Superior temporal gyrus (tissue), 1 donor: Measurements from ENCODE around the gene MON1B.
"Not testable (repeated sequence)": the region's sequence is repeated elsewhere in the genome, so short reads cannot be mapped to it uniquely, and the experiment has no call there.

Source experiments
- DNase-seq: peaks from one replicate; pipeline ENCODE4 v3.0.0-alpha.2; 2016; ENCODE audit errors: extremely low spot score

The MON1B gene

DNA sequence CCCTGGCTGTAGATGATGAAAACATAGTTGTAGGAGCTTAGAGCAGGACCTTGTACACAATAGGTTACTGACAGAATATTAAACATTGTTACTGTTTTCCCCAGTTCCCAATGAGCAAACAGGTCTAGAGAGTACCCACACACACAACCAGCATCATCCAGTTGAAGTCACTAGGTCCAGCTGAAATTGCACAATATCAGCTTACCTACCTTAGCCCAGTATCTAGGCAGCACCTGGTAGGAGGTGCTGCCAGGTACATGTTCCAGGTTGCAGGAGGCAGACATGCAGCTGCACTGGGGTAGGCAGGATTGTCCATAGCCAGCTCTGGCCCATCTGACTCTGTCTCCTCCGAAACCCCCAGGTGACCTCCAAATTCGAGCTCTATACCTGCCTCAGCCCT is 6.8 kb downstream of the MON1B start:
- DNase-seq, result no peak

DNA sequence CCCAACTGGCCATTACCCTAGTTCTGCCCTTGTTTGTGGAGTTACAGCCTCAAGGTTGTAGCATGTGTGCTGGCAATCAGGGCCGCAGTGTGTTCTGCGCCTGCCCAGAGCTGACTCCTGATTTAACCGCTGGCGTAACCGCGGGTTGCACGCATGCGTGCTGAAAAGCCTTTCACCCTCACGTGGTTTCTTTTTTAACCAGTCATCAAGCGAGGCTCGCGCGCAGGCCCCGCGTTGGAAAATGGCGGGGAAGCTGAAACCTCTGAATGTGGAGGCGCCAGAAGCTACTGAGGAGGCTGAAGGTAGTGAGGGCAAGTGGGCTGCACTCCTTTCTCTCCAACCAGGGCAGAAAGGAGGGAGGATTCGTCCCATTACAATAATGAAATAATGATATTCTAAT is 8.2 kb downstream of the MON1B start, which contains the start of gene SYCE1L:
Gene SYCE1L (plus strand): TSS at position 198 of the 400 bp plus-strand sequence. CDS start 44 bp downstream, at position 242.
- DNase-seq, result no peak

- DNase-seq, result no peak
Measured at GRCh38 chr16:77206533-77206932, 15.5 kb downstream of the MON1B start.

DNA sequence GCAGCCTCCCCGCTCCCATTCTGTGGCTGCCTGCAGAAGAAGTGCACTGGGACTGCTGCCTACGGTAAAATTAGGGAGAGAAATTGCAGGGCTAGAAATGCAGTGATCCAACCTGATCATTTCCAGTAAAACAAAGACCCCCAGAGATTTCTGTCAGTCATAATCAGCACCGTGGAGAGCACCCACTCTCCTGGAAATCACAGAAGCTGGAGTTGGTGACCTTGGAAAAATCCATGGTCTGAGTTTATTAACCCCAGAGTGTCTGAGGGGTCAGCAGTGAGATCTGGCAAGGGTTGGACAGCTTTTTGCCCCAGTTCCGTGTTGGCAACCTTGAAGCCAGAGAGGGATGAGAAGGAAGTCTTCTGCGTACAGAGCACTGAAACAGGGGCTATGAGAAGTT is 16.0 kb downstream of the MON1B start:
- DNase-seq, result no peak

DNA sequence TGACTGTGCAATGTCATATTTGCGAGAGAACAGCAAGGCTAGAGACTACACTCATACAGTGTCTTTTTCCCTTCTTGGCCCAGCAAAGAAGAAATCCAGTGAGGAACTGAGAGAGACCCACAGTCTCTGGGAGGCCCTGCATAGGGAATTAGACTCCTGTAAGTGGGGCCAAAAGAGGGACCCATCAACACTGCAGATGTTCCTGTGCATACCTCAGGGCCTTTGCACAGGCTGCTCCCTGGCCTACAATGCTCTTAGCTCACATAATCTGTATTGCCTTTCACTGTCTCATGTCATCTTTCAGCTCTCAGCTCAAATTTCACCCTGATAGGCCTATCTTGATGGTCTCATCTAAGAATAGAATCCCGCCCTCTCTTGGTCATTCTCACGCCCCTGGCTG is 17.4 kb downstream of the MON1B start:
- DNase-seq, result no peak

- no peak for DNase-seq
Measured at GRCh38 chr16:77211880-77212740, 21.1 kb downstream of the MON1B start.

GRCh38 chr16:77212741-77213541 is 22.0 kb downstream of the MON1B start:
- no peak for DNase-seq

DNA sequence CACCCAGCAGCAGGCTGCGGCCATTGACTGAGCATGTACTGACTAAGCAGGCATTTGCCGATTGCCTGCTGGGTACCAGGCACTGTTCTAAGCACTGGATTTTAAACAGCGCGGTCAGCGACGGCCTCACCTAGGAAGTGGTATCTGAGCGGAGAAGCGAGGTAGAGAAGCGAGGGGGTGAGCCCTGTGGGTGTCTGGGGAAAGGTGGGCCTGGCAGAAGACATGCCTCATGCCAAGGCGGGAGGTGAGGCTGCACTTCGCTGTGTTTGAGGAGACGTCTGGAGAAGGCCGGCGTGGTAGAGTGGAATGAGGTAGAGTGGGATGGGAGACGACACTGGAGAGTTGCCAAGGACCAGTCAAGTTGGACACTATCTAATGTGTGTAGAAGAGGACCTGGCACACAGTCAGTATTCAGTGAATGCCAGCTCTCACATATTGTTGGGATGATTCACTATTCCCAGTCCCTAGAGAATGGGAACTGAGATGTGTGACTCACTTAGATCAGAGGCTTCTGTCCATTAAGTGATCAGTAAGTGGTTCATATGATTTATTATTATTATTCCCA is 22.6 kb downstream of the MON1B start:
- DNase-seq, result peak; percentile 58

GRCh38 chr16:77214411-77215138 is 23.6 kb downstream of the MON1B start:
- DNase-seq, result no peak

DNA sequence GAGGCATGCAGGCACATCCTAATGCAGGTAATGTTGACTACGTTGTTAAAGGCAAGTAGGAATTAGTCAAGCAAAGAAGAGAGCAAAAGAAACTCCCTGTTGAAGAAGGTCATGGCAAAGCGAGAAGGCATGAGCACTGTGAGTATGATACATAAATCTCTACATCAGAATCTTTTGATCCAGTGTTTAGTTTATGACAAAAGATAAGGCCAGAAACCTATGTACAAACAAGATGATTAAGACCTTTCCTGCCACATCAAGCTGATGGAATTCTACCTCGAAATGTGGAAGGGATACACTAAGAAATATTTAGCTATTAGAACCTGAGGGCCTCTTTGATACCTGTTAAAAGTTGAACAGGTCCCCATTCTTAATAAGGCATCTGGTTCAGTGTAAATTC is 28.4 kb downstream of the MON1B start:
- no peak for DNase-seq

DNA sequence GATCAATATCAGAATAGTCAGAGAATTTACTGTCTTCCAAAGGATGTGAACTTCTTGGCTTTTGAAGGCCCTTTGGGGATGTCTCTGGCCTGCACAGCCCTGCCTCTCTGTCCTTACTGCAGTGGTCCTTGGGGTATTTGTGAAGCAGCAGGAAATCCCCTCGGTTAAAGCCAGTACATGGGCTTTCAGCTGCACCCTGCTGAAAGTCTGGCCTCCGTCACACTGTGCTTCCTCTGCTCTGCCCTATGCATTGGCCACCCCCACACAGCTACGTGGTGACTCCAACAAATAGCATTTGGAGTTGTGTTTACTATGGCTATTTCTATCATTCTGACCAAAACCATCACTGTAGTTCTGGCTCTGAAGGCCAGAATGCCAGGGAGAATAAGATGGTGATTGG is 29.4 kb downstream of the MON1B start:
- DNase-seq, result no peak

GRCh38 chr16:77221482-77221881 is 30.5 kb downstream of the MON1B start:
- no peak for DNase-seq

DNA sequence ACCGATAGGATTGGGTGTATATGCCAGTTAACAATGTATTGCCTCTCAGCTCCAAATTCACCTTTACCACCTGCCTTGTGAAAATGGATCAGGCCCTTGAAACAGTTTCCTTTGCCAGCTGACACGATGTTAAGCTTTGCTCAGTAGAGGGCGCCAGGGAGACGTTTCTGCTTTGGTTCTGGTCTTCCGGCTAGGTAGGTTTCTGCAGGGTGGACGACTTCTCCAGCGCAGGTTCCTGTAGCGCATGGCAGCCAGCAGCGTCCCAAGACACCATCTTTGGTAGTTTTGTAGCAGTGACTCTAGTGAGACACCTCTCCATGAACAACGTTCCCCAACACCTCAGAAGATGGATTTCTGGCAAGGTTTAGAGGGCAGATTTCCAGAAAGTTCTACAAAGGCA is 32.2 kb downstream of the MON1B start:
- DNase-seq, result no peak

DNA sequence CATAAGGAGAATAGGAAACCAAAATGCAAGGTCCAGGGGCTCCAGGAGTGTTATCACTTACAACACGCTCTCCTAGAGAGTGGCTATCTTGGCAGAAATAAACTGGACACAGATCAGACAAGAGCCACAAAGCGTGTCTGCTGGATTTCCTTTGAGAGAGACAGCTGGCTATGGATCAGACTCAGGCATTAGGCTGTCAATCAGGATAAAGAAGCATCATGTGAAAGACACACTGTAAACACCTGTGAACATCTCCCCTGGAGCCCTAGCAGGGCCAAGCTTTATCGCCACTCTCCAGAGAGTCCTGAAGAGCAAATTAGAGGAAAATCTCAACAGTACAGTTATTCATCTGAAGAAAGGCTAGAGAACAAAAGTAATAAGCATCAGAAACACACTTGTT is 34.2 kb downstream of the MON1B start:
- no peak for DNase-seq

- DNase-seq, result no peak
Measured at GRCh38 chr16:77227745-77228144, 36.8 kb downstream of the MON1B start.

- DNase-seq, result no peak
Measured at GRCh38 chr16:77231047-77231446, 40.1 kb downstream of the MON1B start.

DNA sequence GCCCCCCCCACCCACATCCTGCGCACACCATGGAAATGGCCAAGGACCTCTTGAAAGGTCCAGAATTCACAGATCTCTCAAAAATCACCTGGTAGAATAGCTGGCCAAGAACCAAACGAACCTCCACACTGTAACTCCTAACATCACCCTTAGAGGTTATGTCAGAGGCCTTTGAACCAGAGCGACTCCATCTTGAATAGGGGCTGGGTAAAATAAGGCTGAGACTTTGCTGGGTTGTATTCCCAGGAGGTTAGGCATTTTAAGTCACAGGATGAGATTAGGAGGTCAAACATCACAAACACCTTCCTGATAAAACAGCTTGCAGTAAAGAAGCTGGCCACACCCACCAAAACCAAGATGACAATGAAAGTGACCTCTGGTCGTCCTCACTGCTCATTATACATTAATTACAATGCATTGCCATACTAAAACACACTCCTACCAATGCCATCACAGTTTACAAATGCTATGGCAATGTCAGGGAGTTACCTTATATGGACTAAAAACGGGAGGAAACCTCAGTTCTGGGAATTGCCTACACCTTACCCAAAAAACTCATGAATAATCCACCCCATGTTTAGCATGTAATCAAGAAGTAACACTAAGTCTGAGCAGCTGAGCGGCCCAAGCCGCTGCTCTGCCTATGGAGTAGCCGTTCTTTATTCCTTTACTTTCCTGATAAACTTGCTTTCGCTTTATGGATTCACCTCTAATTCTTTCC is 43.0 kb downstream of the MON1B start:
- no peak for DNase-seq

GRCh38 chr16:77234611-77235010 is 43.6 kb downstream of the MON1B start:
- no peak for DNase-seq

DNA sequence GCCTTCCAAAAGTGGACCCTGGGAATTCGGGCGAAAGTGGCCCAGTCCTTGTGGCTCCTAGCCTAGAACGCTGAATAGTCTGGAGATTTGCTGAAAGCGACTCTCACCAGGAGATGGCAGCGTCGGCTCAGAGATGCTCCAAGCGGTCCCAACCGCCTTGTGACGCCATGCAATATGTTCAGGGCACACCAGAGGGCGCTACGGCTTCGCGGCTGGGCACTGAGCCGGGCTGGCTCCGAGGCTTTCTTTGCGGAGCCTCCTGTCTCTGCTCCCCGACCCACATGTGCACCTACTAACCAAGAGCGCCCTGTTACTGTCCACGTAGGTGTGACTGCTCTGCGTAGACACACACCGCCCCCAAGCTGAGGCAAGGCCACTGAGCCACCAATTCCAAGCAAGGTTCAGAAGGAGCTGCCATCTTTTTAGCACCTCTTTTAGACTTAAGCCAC is 45.1 kb downstream of the MON1B start:
- DNase-seq, result peak; percentile 97

GRCh38 chr16:77238593-77238992 is 47.6 kb downstream of the MON1B start:
- DNase-seq, result no peak

- DNase-seq, result not testable (repeated sequence)
Measured at GRCh38 chr16:77242471-77242870, 51.5 kb downstream of the MON1B start.
